Glomerular endothelial cell (primary cell): ENCODE data around the gene INSR. TPM values are rescaled to one million over a fixed set of nuclear protein-coding genes. Genes with fewer than 3 reads are reported as not detected.
"Not testable (repeated sequence)": the region's sequence is repeated elsewhere in the genome, so short reads cannot be mapped to it uniquely, and the experiment has no call there.

Source experiments
- DNase-seq: peaks from one replicate; pipeline ENCODE4 v3.0.0-alpha.2; 2011; ENCODE audit warnings: low read depth, low spot score; ENCODE audit errors: extremely low read depth
- total RNA-seq: library from RNA; depleted of rRNA; stranded (reverse); fragments of >200 nt; gene quantifications from 2 replicates; pipeline ENCODE4 v1.2.3, GENCODE V29; 2015

INSR gene
- total RNA-seq, 1 donor from 2014 or later, result 134 TPM

- DNase-seq, result no peak
These were observed 67.5 kb downstream of the INSR start for GRCh38 chr19:7226739-7227138.

- no peak for DNase-seq
These were observed 68.5 kb downstream of the INSR start for GRCh38 chr19:7225741-7226140.

GRCh38 chr19:7224995-7225394 is 69.2 kb downstream of the INSR start:
- no peak for DNase-seq

GRCh38 chr19:7224209-7224686 is 70.0 kb downstream of the INSR start:
- DNase-seq, result no peak

GRCh38 chr19:7223429-7223828 is 70.8 kb downstream of the INSR start:
- DNase-seq, result no peak

- DNase-seq, result no peak
These were observed 75.2 kb downstream of the INSR start for GRCh38 chr19:7219056-7219455.

GRCh38 chr19:7217861-7218260 is 76.4 kb downstream of the INSR start:
- no peak for DNase-seq

GRCh38 chr19:7216373-7216902 is 77.8 kb downstream of the INSR start:
- no peak for DNase-seq

- no peak for DNase-seq
These were observed 79.0 kb downstream of the INSR start for GRCh38 chr19:7215176-7215575.

GRCh38 chr19:7214324-7215089 is 79.7 kb downstream of the INSR start:
- DNase-seq, result no peak

- no peak for DNase-seq
These were observed 80.4 kb downstream of the INSR start for GRCh38 chr19:7213628-7214323.

GRCh38 chr19:7211191-7211951 is 82.8 kb downstream of the INSR start:
- DNase-seq, result no peak

- no peak for DNase-seq
These were observed 83.9 kb downstream of the INSR start for GRCh38 chr19:7210359-7210758.

GRCh38 chr19:7209597-7210325 is 84.5 kb downstream of the INSR start:
- not testable (repeated sequence) for DNase-seq

- not testable (repeated sequence) for DNase-seq
These were observed 85.2 kb downstream of the INSR start for GRCh38 chr19:7209036-7209435.

GRCh38 chr19:7203332-7203731 is 90.9 kb downstream of the INSR start:
- no peak for DNase-seq

- DNase-seq, result no peak
These were observed 91.3 kb downstream of the INSR start for GRCh38 chr19:7202888-7203287.

- no peak for DNase-seq
These were observed 93.5 kb downstream of the INSR start for GRCh38 chr19:7200736-7201135.

GRCh38 chr19:7199613-7200533 is 94.3 kb downstream of the INSR start:
- DNase-seq, result no peak
